ENCODE results near the gene HOXD9. TPM values are rescaled to one million over a fixed set of nuclear protein-coding genes. Genes with fewer than 3 reads are reported as not detected.

HOXD9 gene
- polyA plus RNA-seq, 1 of the 3 experiments (the other 2 are of a cell fraction) = 4.8 TPM

GRCh38 chr2:176081376-176081836 is 41.1 kb upstream of the HOXD9 start:
- ChIA-PET POLR2A (interaction anchor here (1.1 kb wide), 1 partner anchor 80 kb away, joined by 3 read pairs; the partner anchor contains the start of gene LNPK), CTCF (interaction anchor here (0.9 to 12.1 kb wide), 15 partner anchors 7 to 878 kb away, joined by 3 to 262 read pairs (median 10); partner anchors contain the start of gene HOXD13)
- H3K9me2 ChIP-seq = no peaks in the 10 kb centered on the region
- no peak overlapping the region for H3K9ac ChIP-seq
- H3F3A ChIP-seq (replicated peaks; ENCODE audit: insufficient read depth) = peaks cover 3% of the 10 kb centered on the region
- H3K9me3 ChIP-seq = no peaks in the 10 kb centered on the region
- H3K4me2 ChIP-seq = no peak overlapping the region
- no peak overlapping the region for H3K4me3 ChIP-seq (ENCODE audit: low read depth in 2 of 2, low read length in 1 of 2)
- H3K27me3 ChIP-seq (ENCODE audit: insufficient read depth) = peaks cover 80% of the 10 kb centered on the region
- DNase-seq = no peak
- H3K4me1 ChIP-seq (ENCODE audit: control insufficient read depth in 1 of 2, insufficient read depth in 2 of 2, low read depth in 1 of 2, low read length in 1 of 2) = peaks cover 0 to 35% of the 10 kb centered on the region in 2 experiments; a peak in 1 of 4 replicates
- WGBS (ENCODE audit: low lambda C conversion rate) = 7% methylated on average over 17 of the region's 17 CpGs
- peaks cover 17% of the 10 kb centered on the region; the same call in 1 of the 2 replicates for H4K20me1 ChIP-seq (ENCODE audit: insufficient read depth)
- no peak overlapping the region for H2AFZ ChIP-seq (ENCODE audit: low read depth)
- no peak overlapping the region for H3K27ac ChIP-seq (ENCODE audit: low read depth in 2 of 2, low read length in 1 of 2)
- H3K36me3 ChIP-seq (replicated peaks in 1 of 2; ENCODE audit: control insufficient read depth in 1 of 2, insufficient read depth in 2 of 2, low read length in 1 of 2) = no peaks in the 10 kb centered on the region
- no peaks in the 10 kb centered on the region for H3K79me2 ChIP-seq (ENCODE audit: insufficient read depth)
- TF ChIP-seq EZH2phosphoT487 (IDR thresholded peaks at IDR 0.05; ENCODE audit: borderline replicate concordance, low read depth) (no peak), TCF12 (IDR thresholded peaks at IDR 0.05) (no peak), ELF1 (IDR thresholded peaks at IDR 0.05) (no peak), JUND (IDR thresholded peaks at IDR 0.05) (no peak), IRF3 (IDR thresholded peaks at IDR 0.05; ENCODE audit: low read depth, low read length) (no peak), TEAD4 (IDR thresholded peaks at IDR 0.05; ENCODE audit: borderline replicate concordance, insufficient read depth) (no peak), SIN3A (IDR thresholded peaks at IDR 0.05; ENCODE audit: borderline replicate concordance, low read depth, low read length) (no peak), NFIC (IDR thresholded peaks at IDR 0.05; ENCODE audit: borderline replicate concordance) (no peak), RFX5 (IDR thresholded peaks at IDR 0.05; ENCODE audit: low read length) (no peak), RXRA (IDR thresholded peaks at IDR 0.05; ENCODE audit: borderline replicate concordance, low read depth) (no peak), GABPA (IDR thresholded peaks at IDR 0.05; ENCODE audit: low read depth) (no peak), MEF2A (IDR thresholded peaks at IDR 0.05; ENCODE audit: borderline replicate concordance, low read depth) (no peak)

GRCh38 chr2:176081837-176082524 is 40.5 kb upstream of the HOXD9 start:
- Histone ChIP-seq H3F3A (replicated peaks; ENCODE audit: insufficient read depth) (peaks cover 3% of the 10 kb centered on the region), H3K36me3 (replicated peaks in 1 of 2; ENCODE audit: control insufficient read depth in 1 of 2, insufficient read depth in 2 of 2, low read length in 1 of 2) (no peaks in the 10 kb centered on the region), H3K79me2 (ENCODE audit: insufficient read depth) (no peaks in the 10 kb centered on the region), H3K9me2 (no peaks in the 10 kb centered on the region), H3K9ac (no peak overlapping the region), H3K27ac (ENCODE audit: low read depth in 2 of 2, low read length in 1 of 2) (no peak overlapping the region), H3K9me3 (no peaks in the 10 kb centered on the region), H3K4me3 (ENCODE audit: low read depth in 2 of 2, low read length in 1 of 2) (no peak overlapping the region; a peak in 1 of 4 replicates), H4K20me1 (ENCODE audit: insufficient read depth) (peaks cover 17% of the 10 kb centered on the region; the same call in 1 of the 2 replicates), H3K4me1 (ENCODE audit: control insufficient read depth in 1 of 2, insufficient read depth in 2 of 2, low read depth in 1 of 2, low read length in 1 of 2) (peaks cover 0 to 35% of the 10 kb centered on the region in 2 experiments; a peak in 1 of 4 replicates), H3K27me3 (ENCODE audit: insufficient read depth) (peaks cover 86% of the 10 kb centered on the region), H3K4me2 (no peak overlapping the region), H2AFZ (ENCODE audit: low read depth) (no peak overlapping the region)
- ChIA-PET CTCF (interaction anchor here (1.0 to 12.1 kb wide), 12 partner anchors 13 to 1382 kb away, joined by 3 to 262 read pairs (median 16); partner anchors contain the start of gene HOXD13), POLR2A (no interaction called here)
- TF ChIP-seq EP300 (IDR thresholded peaks at IDR 0.05; ENCODE audit: borderline replicate concordance in 1 of 2, low read depth in 1 of 2, low read length in 1 of 2) (no peak), EZH2phosphoT487 (IDR thresholded peaks at IDR 0.05; ENCODE audit: borderline replicate concordance, low read depth) (peak; percentile 67; the same call in 1 of the 2 replicates)
- WGBS (ENCODE audit: low lambda C conversion rate) = 12% methylated on average over 41 of the region's 62 CpGs
- DNase-seq = peak; percentile 76
